PC-9 (cell line): ENCODE data around the gene MIGA2. TPM values are rescaled to one million over a fixed set of nuclear protein-coding genes. Genes with fewer than 3 reads are reported as not detected.

ENCODE experiments used
- BruUV-seq: library from RNA; stranded (reverse); fragments of 400-500 nt; replicated peaks from 2 replicates; lab custom pipeline; 2021; lab: Mats Ljungman, UMichigan
- CTCF ChIA-PET: fragments of 300-600 bp; sonication (Branson Sonifier 250); formaldehyde crosslinking; loops from one replicate; lab custom pipeline; 2022; ENCODE audit warnings: antibody characterized with exemption; lab: Charles Lee
- POLR2A ChIA-PET: fragments of 300-600 bp; sonication (Branson Sonifier 250); formaldehyde crosslinking; loops from one replicate; lab custom pipeline; 2022; ENCODE audit warnings: antibody characterized with exemption; ENCODE audit not compliant: unreplicated experiment; lab: Charles Lee
- DNase-seq, 2 experiments: peaks; one replicate each; pipeline versions ENCODE4 v3.0.0 to v3.0.0-alpha.2; 2015 to 2022; ENCODE audit warnings: mixed read lengths in 1 of 2
- H2AFZ ChIP-seq: fragments of 200-600 bp; sonication (generic); 2 replicates; pipeline ENCODE4 v1.8.1; 2017; ENCODE audit warnings: antibody characterized with exemption
- H3F3A ChIP-seq: fragments of 200-600 bp; sonication (generic); 2 replicates; pipeline ENCODE4 v1.8.1; 2017; ENCODE audit warnings: antibody characterized with exemption, mild to moderate bottlenecking, low read depth; ENCODE audit not compliant: insufficient read depth
- H3K27ac ChIP-seq: fragments of 200-600 bp; sonication (generic); 2 replicates; pipeline ENCODE4 v1.6.1; 2016; ENCODE audit warnings: mixed run types
- H3K27me3 ChIP-seq: fragments of 200-600 bp; sonication (generic); 2 replicates; pipeline ENCODE4 v1.6.1; 2016; ENCODE audit warnings: low read depth, mixed run types; ENCODE audit not compliant: insufficient read depth
- H3K36me3 ChIP-seq: fragments of 200-600 bp; sonication (generic); 2 replicates; pipeline ENCODE4 v1.6.1; 2016; ENCODE audit warnings: low read depth, mixed run types
- H3K4me1 ChIP-seq: fragments of 200-600 bp; sonication (generic); replicated peaks from 2 replicates; pipeline ENCODE4 v1.6.1; 2016; ENCODE audit warnings: mixed run types; ENCODE audit not compliant: insufficient read depth
- H3K4me2 ChIP-seq: fragments of 200-600 bp; sonication (generic); 2 replicates; pipeline ENCODE4 v1.6.1; 2017; ENCODE audit warnings: mixed run types
- H3K4me3 ChIP-seq: fragments of 200-600 bp; sonication (generic); 2 replicates; pipeline ENCODE4 v1.6.1; 2016; ENCODE audit warnings: mixed run types
- H3K79me2 ChIP-seq: fragments of 200-600 bp; sonication (generic); 2 replicates; pipeline ENCODE4 v1.6.1; 2017; ENCODE audit warnings: low read depth, mixed run types
- H3K9me2 ChIP-seq: fragments of 200-600 bp; sonication (generic); 2 replicates; pipeline ENCODE4 v1.8.1; 2017; ENCODE audit warnings: mild to moderate bottlenecking; ENCODE audit not compliant: insufficient read depth
- H3K9me3 ChIP-seq: fragments of 200-600 bp; sonication (generic); 2 replicates; pipeline ENCODE4 v1.8.1; 2016; ENCODE audit warnings: low read depth; ENCODE audit not compliant: insufficient read depth
- H4K20me1 ChIP-seq: fragments of 200-600 bp; sonication (generic); 2 replicates; pipeline ENCODE4 v1.8.1; 2017; ENCODE audit not compliant: insufficient read depth
- EZH2 ChIP-seq: fragments of 200-600 bp; sonication (generic); IDR thresholded peaks from 2 replicates; pipeline ENCODE4 v1.8.0; 2017; ENCODE audit warnings: antibody characterized with exemption, low read depth
- intact Hi-C: fragments of 100-400 bp; cut with micrococcal nuclease; formaldehyde crosslinking; loops from one replicate; pipeline ENCODE4 v1.10.0; 2022; ENCODE audit not compliant: unreplicated experiment
- total RNA-seq: library from RNA; stranded (reverse); gene quantifications from 2 replicates; pipeline ENCODE4 v1.2.3, GENCODE V29; 2021
- TF ChIP-seq, protein P1 (sequence below): fragments of 200-600 bp; sonication (generic); conservative IDR thresholded peaks from 2 replicates; pipeline ENCODE4 v1.6.1; 2017; ENCODE audit warnings: mixed run types, antibody characterized with exemption, mild to moderate bottlenecking, moderate library complexity

MIGA2 gene
- total RNA-seq, 1 experiment from 2014 or later: 40.7 TPM

DNA sequence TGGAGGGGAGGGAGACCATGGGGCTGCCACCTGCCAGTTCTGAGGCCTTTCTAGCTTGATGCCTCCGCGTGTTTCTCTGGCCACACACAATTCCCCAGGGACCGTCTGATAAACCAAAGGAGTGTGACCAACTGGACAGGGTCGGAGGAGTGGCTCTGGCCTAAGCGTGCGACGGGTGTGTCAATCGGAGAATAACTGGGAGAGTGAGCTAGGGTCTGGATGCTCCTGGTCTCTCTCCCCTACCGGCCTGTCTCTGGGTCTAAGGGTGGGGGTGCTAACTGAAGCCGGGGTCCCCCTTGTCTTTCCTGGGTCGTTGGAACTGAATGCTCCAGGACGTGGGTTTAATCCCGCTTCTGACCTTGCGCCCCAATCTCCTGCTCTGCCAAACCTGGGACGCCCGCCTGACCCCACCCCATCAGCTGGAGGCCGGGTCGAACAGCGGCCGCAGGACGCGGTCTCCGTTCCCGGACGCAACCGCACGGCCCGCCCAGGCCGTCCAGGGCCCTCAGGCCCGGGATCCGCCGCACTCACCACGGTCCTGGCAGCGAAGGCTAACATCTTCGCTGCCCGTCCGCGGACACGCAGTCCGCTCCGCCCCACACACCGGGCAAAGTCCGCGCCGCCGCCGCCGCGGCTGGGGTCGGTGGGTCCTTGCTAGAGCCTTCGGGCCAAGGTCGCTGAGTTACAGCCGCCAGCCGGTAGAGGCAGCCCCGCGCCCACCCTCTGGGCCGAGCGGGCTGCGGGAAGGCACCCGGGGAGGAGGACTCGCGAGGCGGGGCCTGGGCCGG lies 73.7 kb downstream of the MIGA2 start:
- peak in 1 of 2 experiments; percentile 27 for DNase-seq
- BruUV-seq: no TSS peak
- no peaks in the 10 kb centered on the region for H4K20me1 ChIP-seq
- ChIA-PET CTCF (no interaction called here), POLR2A (interaction anchor here (0.6 to 1.3 kb wide), 2 partner anchors 15 to 29 kb away, joined by 3 read pairs; partner anchors contain the start of gene DOLPP1)
- intact Hi-C loops: loop anchor here (1.0 to 5.0 kb wide), 4 partner anchors 29 to 738 kb away; partner anchors contain the start of genes DOLPP1, SH3GLB2 and URM1
- H3F3A ChIP-seq: peaks cover 34% of the 10 kb centered on the region; the same call in 1 of the 2 replicates
- H2AFZ ChIP-seq: peak overlapping the region; percentile 98
- peak overlapping the region; percentile 95 for H3K4me2 ChIP-seq
- peaks cover 34% of the 10 kb centered on the region for H3K79me2 ChIP-seq
- H3K9me2 ChIP-seq: no peaks in the 10 kb centered on the region
- TF ChIP-seq, protein P1, sequence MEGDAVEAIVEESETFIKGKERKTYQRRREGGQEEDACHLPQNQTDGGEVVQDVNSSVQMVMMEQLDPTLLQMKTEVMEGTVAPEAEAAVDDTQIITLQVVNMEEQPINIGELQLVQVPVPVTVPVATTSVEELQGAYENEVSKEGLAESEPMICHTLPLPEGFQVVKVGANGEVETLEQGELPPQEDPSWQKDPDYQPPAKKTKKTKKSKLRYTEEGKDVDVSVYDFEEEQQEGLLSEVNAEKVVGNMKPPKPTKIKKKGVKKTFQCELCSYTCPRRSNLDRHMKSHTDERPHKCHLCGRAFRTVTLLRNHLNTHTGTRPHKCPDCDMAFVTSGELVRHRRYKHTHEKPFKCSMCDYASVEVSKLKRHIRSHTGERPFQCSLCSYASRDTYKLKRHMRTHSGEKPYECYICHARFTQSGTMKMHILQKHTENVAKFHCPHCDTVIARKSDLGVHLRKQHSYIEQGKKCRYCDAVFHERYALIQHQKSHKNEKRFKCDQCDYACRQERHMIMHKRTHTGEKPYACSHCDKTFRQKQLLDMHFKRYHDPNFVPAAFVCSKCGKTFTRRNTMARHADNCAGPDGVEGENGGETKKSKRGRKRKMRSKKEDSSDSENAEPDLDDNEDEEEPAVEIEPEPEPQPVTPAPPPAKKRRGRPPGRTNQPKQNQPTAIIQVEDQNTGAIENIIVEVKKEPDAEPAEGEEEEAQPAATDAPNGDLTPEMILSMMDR: no peak
- no peak for TF ChIP-seq EZH2
- no peak overlapping the region for H3K27ac ChIP-seq
- H3K4me3 ChIP-seq: peak overlapping the region; percentile 93
- no peaks in the 10 kb centered on the region for H3K9me3 ChIP-seq
- peaks cover 24% of the 10 kb centered on the region; the same call in 1 of the 2 replicates for H3K4me1 ChIP-seq
- H3K27me3 ChIP-seq: no peaks in the 10 kb centered on the region
- no peaks in the 10 kb centered on the region for H3K36me3 ChIP-seq

DNA sequence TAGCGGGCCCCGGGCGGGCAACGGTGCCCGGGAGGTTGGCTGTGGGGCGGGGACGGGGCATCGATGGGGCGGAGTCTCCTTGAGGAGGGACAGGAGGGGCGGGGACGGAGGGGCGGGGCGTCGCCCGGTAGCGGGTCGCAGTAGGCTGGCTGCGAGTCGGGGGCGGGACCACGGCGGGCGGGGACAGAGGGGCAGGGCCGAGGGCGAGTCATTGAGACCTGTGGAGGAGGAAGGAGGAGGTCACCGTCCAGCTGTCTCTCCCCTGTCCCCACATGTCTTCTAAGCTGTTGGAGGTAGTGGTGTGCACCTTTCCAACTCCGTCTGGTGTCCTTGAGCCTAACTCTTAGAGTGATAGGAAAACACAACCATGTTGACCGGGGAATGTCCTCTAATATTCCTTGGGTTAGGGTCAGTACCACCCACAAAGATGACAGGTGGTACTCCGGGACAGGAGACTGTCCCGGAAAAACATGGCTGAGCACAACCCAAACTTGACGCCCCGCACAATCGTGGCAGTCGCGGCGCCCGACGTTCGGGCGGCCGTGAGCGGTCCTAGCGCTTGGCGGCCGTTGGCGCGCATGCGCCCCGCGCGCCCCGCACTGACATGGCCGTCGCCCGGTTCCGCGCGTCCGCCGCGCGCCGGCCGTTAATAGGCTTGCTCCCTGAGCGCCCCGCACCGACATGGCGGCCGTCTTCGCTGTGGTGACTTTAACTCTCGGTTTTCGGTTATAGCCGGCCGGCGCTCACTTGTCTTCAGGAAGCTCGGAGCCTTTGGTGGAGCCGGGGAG lies 74.5 kb downstream of the MIGA2 start, which contains the start of the genes CRAT and PTPA:
TSS of gene CRAT (minus strand) at position 54 of the 788 bp plus-strand sequence. CDS start 284 bp downstream, outside the sequence.
TSS of gene PTPA (plus strand) at position 676 of the 788 bp plus-strand sequence. CDS start 186 bp downstream, outside the sequence.
- TSS peak; percentile 78 for BruUV-seq
- Histone ChIP-seq H3K9me3 (no peaks in the 10 kb centered on the region), H3K4me1 (peaks cover 24% of the 10 kb centered on the region; the same call in 1 of the 2 replicates), H3F3A (peaks cover 36% of the 10 kb centered on the region; the same call in 1 of the 2 replicates), H4K20me1 (no peaks in the 10 kb centered on the region), H3K79me2 (peaks cover 41% of the 10 kb centered on the region), H3K27ac (peak within 1 kb of the TSS; percentile 74), H3K36me3 (no peaks in the 10 kb centered on the region), H2AFZ (peak within 1 kb of the TSS; percentile 98), H3K27me3 (no peaks in the 10 kb centered on the region), H3K9me2 (no peaks in the 10 kb centered on the region), H3K4me2 (peak within 1 kb of the TSS; percentile 95), H3K4me3 (peak within 1 kb of the TSS; percentile 93)
- intact Hi-C loops: loop anchor here (1.0 to 5.0 kb wide), 4 partner anchors 30 to 739 kb away; partner anchors contain the start of genes DOLPP1, SH3GLB2 and URM1
- DNase-seq: peak; percentile 78 to 96
- POLR2A ChIA-PET: interaction anchor here (0.6 to 1.3 kb wide), 2 partner anchors 30 to 298 kb away, joined by 3 read pairs; partner anchors contain the start of gene DOLPP1
- TF ChIP-seq, protein P1: no peak
- TF ChIP-seq EZH2: no peak
- CTCF ChIA-PET: no interaction called here
